Daoy (cell line): Measurements from ENCODE around the gene CBLL2. TPM values are rescaled to one million over a fixed set of nuclear protein-coding genes. Genes with fewer than 3 reads are reported as not detected.

Experiments used
- total RNA-seq: library from RNA; depleted of rRNA; stranded (reverse); fragments of >200 nt; shearing (Covaris generic); gene quantifications from 2 replicates; pipeline ENCODE4 v1.2.3, GENCODE V29; 2014; rRNA removed

The CBLL2 gene
- total RNA-seq, 1 experiment from 2014 or later = not detected

Other genes starting within 250 kb of the CBLL2 start
- gene PHEX, start 240.6 kb upstream of the CBLL2 start, total RNA-seq = 0.18 and 1.1 TPM in 2 replicates